HCT116 (cell line): ENCODE measurements around the gene ZNF280C. TPM values are rescaled to one million over a fixed set of nuclear protein-coding genes. Genes with fewer than 3 reads are reported as not detected.

Experiments
- ATAC-seq: fragments of 200-7000 bp; cut with Tn5 transposase; 2 replicates; pipeline ENCODE4 v1.9.1; 2020; ENCODE audit warnings: mild to moderate bottlenecking, moderate library complexity
- BruUV-seq: library from RNA; stranded (reverse); fragments of 400-500 nt; replicated peaks from 2 replicates; lab custom pipeline; 2021; lab: Mats Ljungman, UMichigan
- CTCF ChIA-PET: fragments of 300-600 bp; sonication (Branson Sonifier 250); formaldehyde crosslinking; loops from one replicate; lab custom pipeline; 2021; ENCODE audit warnings: antibody characterized with exemption; lab: Charles Lee
- POLR2A ChIA-PET: fragments of 300-600, 350-600 bp; sonication (Branson Sonifier 250); formaldehyde crosslinking; loops from one replicate; lab custom pipeline; 2021; ENCODE audit warnings: antibody characterized with exemption; lab: Charles Lee
- RAD21 ChIA-PET, 2 experiments: fragments of 300-600 bp; sonication (Branson Sonifier 250); formaldehyde crosslinking; loops; one replicate each; lab custom pipeline; 2023; ENCODE audit warnings: low total read pairs in 2 of 2; ENCODE audit not compliant: uncharacterized antibody in 2 of 2, unreplicated experiment in 2 of 2, low non-redundant PET in 1 of 2; lab: Charles Lee
- DNase-seq: peaks from one replicate; pipeline ENCODE4 v3.0.0-alpha.2; 2010; ENCODE audit warnings: low read depth, low spot score
- H2AFZ ChIP-seq: fragments of 200-600 bp; shearing (Covaris generic), sonication (generic); 2 replicates; pipeline ENCODE4 v1.6.1; 2017; ENCODE audit warnings: low read depth, mixed run types, mixed read lengths, antibody characterized with exemption, low read length; ENCODE audit not compliant: poor library complexity, severe bottlenecking
- H3K27ac ChIP-seq: 2 replicates; pipeline ENCODE4 v1.5.1; 2012; ENCODE audit warnings: low read depth, low read length
- H3K27me3 ChIP-seq: fragments of 200-600 bp; sonication (generic); 2 replicates; pipeline ENCODE4 v1.6.1; 2016; ENCODE audit warnings: mixed run types, low read length, mixed read lengths; ENCODE audit not compliant: insufficient read depth
- H3K36me3 ChIP-seq, 2 experiments: fragments of 200-500 bp in 1 of 2; fragments of 200-600 bp in 1 of 2; sonication (Bioruptor generic) in 1 of 2; sonication (generic) in 1 of 2; 2 replicates each; pipeline versions ENCODE4 v1.5.1 to v1.6.1; 2014 to 2016; ENCODE audit warnings: low read length in 2 of 2, inconsistent platforms in 1 of 2, mixed read lengths in 1 of 2, mixed run types in 1 of 2; ENCODE audit not compliant: insufficient read depth in 2 of 2, control insufficient read depth in 1 of 2
- H3K4me1 ChIP-seq, 2 experiments: fragments of 200-600 bp in 1 of 2; sonication (generic) in 1 of 2; 2 replicates each; pipeline versions ENCODE4 v1.5.1 to v1.6.1; 2012 to 2017; ENCODE audit warnings: low read length in 2 of 2, inconsistent platforms in 1 of 2, mild to moderate bottlenecking in 1 of 2, mixed read lengths in 1 of 2, mixed run types in 1 of 2, moderate library complexity in 1 of 2; ENCODE audit not compliant: insufficient read depth in 2 of 2, control insufficient read depth in 1 of 2
- H3K4me2 ChIP-seq: fragments of 200-600 bp; sonication (generic); 2 replicates; pipeline ENCODE4 v1.6.1; 2017; ENCODE audit warnings: mixed run types, low read length, mixed read lengths
- H3K4me3 ChIP-seq, 2 experiments: fragments of 200-600 bp in 1 of 2; sonication (generic) in 1 of 2; replicated peaks in 1 of 2; 2 replicates each; pipeline ENCODE4 v1.5.1; 2011 to 2016; ENCODE audit warnings: low read length in 2 of 2, control low read depth in 1 of 2, low read depth in 1 of 2, mild to moderate bottlenecking in 1 of 2, mixed read lengths in 1 of 2, mixed run types in 1 of 2
- H3K79me2 ChIP-seq: fragments of 200-600 bp; sonication (generic); 2 replicates; pipeline ENCODE4 v1.6.1; 2017; ENCODE audit warnings: mild to moderate bottlenecking, mixed run types, low read length, moderate library complexity, mixed read lengths; ENCODE audit not compliant: insufficient read depth
- H3K9ac ChIP-seq: fragments of 200-600 bp; sonication (generic); 2 replicates; pipeline ENCODE4 v1.6.1; 2016; ENCODE audit warnings: low read length, mixed read lengths
- H3K9me2 ChIP-seq: fragments of 200-600 bp; sonication (generic), shearing (Covaris generic); 2 replicates; pipeline ENCODE4 v1.6.1; 2017; ENCODE audit warnings: mixed run types, mild to moderate bottlenecking, moderate library complexity; ENCODE audit not compliant: insufficient read depth
- H3K9me3 ChIP-seq, 2 experiments: fragments of 200-500 bp in 1 of 2; fragments of 200-600 bp in 1 of 2; sonication (Bioruptor generic) in 1 of 2; sonication (generic) in 1 of 2; 2 replicates each; pipeline ENCODE4 v1.6.1; 2014 to 2017; ENCODE audit warnings: low read length in 2 of 2, mixed read lengths in 2 of 2, inconsistent platforms in 1 of 2, low read depth in 1 of 2, mild to moderate bottlenecking in 1 of 2, mixed run types in 1 of 2, moderate library complexity in 1 of 2; ENCODE audit not compliant: control insufficient read depth in 1 of 2, insufficient read depth in 1 of 2
- H4K20me1 ChIP-seq: fragments of 200-600 bp; sonication (generic), shearing (Covaris generic); 2 replicates; pipeline ENCODE4 v1.6.1; 2017; ENCODE audit warnings: mixed run types, mild to moderate bottlenecking, moderate library complexity; ENCODE audit not compliant: insufficient read depth
- CBX3 ChIP-seq: IDR thresholded peaks from 2 replicates; pipeline ENCODE4 v1.6.1; 2012; ENCODE audit warnings: low read depth
- EGR1 ChIP-seq: IDR thresholded peaks from 2 replicates; pipeline ENCODE4 v1.6.1; 2012; ENCODE audit warnings: low read depth
- EZH2 ChIP-seq: fragments of 200-600 bp; sonication (generic); IDR thresholded peaks from 2 replicates; pipeline ENCODE4 v1.6.1; 2017; ENCODE audit warnings: antibody characterized with exemption, mixed run types
- FOSL1 ChIP-seq: IDR thresholded peaks from 2 replicates; pipeline ENCODE4 v1.6.1; 2012; ENCODE audit warnings: low read depth
- JUND ChIP-seq: IDR thresholded peaks from 2 replicates; pipeline ENCODE4 v1.6.1; 2012
- POLR2A ChIP-seq: IDR thresholded peaks from 2 replicates; pipeline ENCODE4 v1.7.0; 2011; ENCODE audit warnings: borderline replicate concordance; ENCODE audit not compliant: insufficient read depth, insufficient read length; ENCODE audit errors: extremely low read depth
- POLR2AphosphoS5 ChIP-seq: IDR thresholded peaks from 2 replicates; pipeline ENCODE4 v1.6.1; 2011; ENCODE audit warnings: mild to moderate bottlenecking, low read depth, low read length, moderate library complexity
- YY1 ChIP-seq: IDR thresholded peaks from 2 replicates; pipeline ENCODE4 v1.6.1; 2011; ENCODE audit warnings: low read length, low read depth, moderate library complexity, mild to moderate bottlenecking; ENCODE audit not compliant: insufficient replicate concordance; ENCODE audit errors: extremely low read depth
- intact Hi-C: fragments of 100-400 bp; cut with micrococcal nuclease; formaldehyde crosslinking; loops from 2 replicates; pipeline ENCODE4 v1.10.0; 2022
- total RNA-seq: library from RNA; stranded (reverse); gene quantifications from one replicate; pipeline ENCODE4 v1.2.1, GENCODE V29; 2021; ENCODE audit not compliant: unreplicated experiment
- TF ChIP-seq, protein P1 (sequence below), 3 experiments: fragments of 200-600 bp in 1 of 3; sonication (generic) in 1 of 3; IDR thresholded peaks in 2 of 3; conservative IDR thresholded peaks in 1 of 3; 2 replicates each; pipeline ENCODE4 v1.5.1; 2012 to 2017; ENCODE audit warnings: low read depth in 2 of 3, low read length in 2 of 3, antibody characterized with exemption in 1 of 3, borderline replicate concordance in 1 of 3, control low read depth in 1 of 3, mild to moderate bottlenecking in 1 of 3, mixed read lengths in 1 of 3, mixed run types in 1 of 3, moderate library complexity in 1 of 3; ENCODE audit not compliant: insufficient read depth in 1 of 3
- TF ChIP-seq, protein P2 (sequence below): IDR thresholded peaks from 2 replicates; pipeline ENCODE4 v1.6.1; 2012
- TF ChIP-seq, protein P3 (sequence below): IDR thresholded peaks from 2 replicates; pipeline ENCODE4 v1.6.1; 2011; ENCODE audit warnings: mild to moderate bottlenecking, low read length, moderate library complexity; ENCODE audit not compliant: insufficient replicate concordance; ENCODE audit errors: extremely low read depth

Gene ZNF280C
- total RNA-seq, 1 experiment from 2014 or later: 12.3 TPM

DNA sequence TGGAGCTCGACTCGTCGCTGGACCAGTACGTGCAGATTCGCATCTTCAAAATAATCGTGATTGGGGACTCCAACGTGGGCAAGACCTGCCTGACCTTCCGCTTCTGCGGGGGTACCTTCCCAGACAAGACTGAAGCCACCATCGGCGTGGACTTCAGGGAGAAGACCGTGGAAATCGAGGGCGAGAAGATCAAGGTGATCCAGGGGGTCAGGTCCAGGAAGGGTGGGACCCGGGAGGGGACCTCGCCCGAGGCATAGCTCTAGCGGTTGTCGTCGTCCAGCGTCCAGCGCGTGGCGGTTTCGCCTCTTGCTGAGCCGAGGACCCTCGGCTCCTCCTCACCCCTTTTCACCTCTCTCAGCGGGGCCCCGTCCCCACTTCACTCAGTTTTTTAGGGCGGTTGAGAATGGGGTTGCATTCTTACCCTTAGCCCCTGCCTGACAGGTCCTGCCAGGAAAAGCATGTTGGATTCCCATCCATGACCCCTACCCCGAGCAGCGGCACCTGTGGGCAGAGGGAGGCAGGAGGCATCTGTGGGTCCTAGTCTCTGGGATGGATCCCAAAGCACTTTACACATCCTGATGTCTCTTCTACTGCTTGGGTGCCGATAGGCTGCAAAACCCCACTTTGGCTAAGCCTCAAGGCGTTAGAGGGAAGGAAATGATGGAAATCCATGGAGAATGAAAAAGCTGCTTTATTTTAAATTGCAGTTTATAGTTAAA is 96.4 kb downstream of the ZNF280C start:
- H3K36me3 ChIP-seq: no peaks in the 10 kb centered on the region
- H3K9ac ChIP-seq: no peak overlapping the region
- no peaks in the 10 kb centered on the region for H4K20me1 ChIP-seq
- ATAC-seq: no peak
- H3K4me2 ChIP-seq: no peak overlapping the region
- CTCF ChIA-PET: no interaction called here
- H3K9me3 ChIP-seq: no peaks in the 10 kb centered on the region
- no peaks in the 10 kb centered on the region for H3K9me2 ChIP-seq
- RAD21 ChIA-PET: no interaction called here
- H3K4me1 ChIP-seq: 0 out of 4 replicates have a peak, but pooled peaks cover 0 to 9% of the 10 kb centered on the region in 2 experiments
- H3K27me3 ChIP-seq: no peaks in the 10 kb centered on the region
- TF ChIP-seq CBX3: no peak
- no peak for TF ChIP-seq YY1
- TF ChIP-seq JUND: no peak
- no peak for TF ChIP-seq POLR2A
- TF ChIP-seq, protein P1, sequence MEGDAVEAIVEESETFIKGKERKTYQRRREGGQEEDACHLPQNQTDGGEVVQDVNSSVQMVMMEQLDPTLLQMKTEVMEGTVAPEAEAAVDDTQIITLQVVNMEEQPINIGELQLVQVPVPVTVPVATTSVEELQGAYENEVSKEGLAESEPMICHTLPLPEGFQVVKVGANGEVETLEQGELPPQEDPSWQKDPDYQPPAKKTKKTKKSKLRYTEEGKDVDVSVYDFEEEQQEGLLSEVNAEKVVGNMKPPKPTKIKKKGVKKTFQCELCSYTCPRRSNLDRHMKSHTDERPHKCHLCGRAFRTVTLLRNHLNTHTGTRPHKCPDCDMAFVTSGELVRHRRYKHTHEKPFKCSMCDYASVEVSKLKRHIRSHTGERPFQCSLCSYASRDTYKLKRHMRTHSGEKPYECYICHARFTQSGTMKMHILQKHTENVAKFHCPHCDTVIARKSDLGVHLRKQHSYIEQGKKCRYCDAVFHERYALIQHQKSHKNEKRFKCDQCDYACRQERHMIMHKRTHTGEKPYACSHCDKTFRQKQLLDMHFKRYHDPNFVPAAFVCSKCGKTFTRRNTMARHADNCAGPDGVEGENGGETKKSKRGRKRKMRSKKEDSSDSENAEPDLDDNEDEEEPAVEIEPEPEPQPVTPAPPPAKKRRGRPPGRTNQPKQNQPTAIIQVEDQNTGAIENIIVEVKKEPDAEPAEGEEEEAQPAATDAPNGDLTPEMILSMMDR (IDR thresholded peaks at IDR 0.05 in 2 of 3, conservative IDR thresholded peaks at IDR 0.05 in 1 of 3; ENCODE audit: borderline replicate concordance in 1 of 3, insufficient read depth in 1 of 3, low read depth in 2 of 3, low read length in 2 of 3): no peak
- H3K79me2 ChIP-seq: no peaks in the 10 kb centered on the region
- POLR2A ChIA-PET: interaction anchor here (0.6 kb wide), 1 partner anchor 51 kb away, joined by 4 read pairs; no protein-coding TSS in a partner anchor
- no TSS peak for BruUV-seq
- intact Hi-C loops: no loop called here
- DNase-seq: no peak
- H3K27ac ChIP-seq: no peak overlapping the region
- no peak overlapping the region for H2AFZ ChIP-seq
- H3K4me3 ChIP-seq: no peak overlapping the region

DNA sequence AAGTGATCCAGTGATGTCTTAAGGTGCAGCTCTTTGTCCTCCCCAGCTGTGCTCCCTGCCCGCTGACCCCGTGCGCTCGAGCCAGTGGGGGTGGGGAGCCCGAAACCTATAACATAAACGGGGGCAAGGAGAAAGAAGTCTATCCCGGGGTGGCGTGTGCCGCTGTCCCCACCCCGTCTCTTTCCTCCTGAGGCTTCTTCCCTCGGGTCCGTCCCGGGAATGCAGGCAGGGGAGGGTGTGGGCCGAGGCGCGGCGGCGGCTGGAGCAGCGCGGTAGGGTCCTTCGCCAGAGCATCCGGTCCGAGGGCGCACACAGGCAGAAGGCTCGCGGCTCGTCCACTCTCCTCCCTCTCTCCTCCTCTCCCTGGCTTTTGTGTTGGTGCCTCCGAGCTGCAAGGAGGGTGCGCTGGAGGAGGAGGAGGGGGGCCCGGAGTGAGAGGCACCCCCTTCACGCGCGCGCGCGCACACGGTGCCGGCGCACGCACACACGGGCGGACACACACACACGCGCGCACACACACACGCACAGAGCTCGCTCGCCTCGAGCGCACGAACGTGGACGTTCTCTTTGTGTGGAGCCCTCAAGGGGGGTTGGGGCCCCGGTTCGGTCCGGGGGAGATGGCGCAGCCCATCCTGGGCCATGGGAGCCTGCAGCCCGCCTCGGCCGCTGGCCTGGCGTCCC is 97.1 kb downstream of the ZNF280C start, which contains the start of gene RAB33A:
Gene RAB33A, plus strand, starts transcription at position 517 of the 681 bp plus-strand sequence. Its CDS starts 101 bp downstream, at position 618.
- ATAC-seq (no peak), DNase-seq (no peak)
- TF ChIP-seq EZH2: no peak
- TF ChIP-seq, protein P2, sequence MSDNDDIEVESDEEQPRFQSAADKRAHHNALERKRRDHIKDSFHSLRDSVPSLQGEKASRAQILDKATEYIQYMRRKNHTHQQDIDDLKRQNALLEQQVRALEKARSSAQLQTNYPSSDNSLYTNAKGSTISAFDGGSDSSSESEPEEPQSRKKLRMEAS: no peak
- TF ChIP-seq, protein P3, sequence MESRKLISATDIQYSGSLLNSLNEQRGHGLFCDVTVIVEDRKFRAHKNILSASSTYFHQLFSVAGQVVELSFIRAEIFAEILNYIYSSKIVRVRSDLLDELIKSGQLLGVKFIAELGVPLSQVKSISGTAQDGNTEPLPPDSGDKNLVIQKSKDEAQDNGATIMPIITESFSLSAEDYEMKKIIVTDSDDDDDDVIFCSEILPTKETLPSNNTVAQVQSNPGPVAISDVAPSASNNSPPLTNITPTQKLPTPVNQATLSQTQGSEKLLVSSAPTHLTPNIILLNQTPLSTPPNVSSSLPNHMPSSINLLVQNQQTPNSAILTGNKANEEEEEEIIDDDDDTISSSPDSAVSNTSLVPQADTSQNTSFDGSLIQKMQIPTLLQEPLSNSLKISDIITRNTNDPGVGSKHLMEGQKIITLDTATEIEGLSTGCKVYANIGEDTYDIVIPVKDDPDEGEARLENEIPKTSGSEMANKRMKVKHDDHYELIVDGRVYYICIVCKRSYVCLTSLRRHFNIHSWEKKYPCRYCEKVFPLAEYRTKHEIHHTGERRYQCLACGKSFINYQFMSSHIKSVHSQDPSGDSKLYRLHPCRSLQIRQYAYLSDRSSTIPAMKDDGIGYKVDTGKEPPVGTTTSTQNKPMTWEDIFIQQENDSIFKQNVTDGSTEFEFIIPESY: no peak
- TF ChIP-seq EGR1: no peak
- no peak for TF ChIP-seq FOSL1
- TF ChIP-seq CBX3: no peak
- TF ChIP-seq POLR2AphosphoS5: no peak
- Histone ChIP-seq H3K27ac (no peak within 1 kb of the TSS), H3K9ac (no peak within 1 kb of the TSS), H3K9me2 (no peaks in the 10 kb centered on the region), H4K20me1 (no peaks in the 10 kb centered on the region), H3K4me2 (no peak within 1 kb of the TSS), H3K9me3 (no peaks in the 10 kb centered on the region), H3K36me3 (no peaks in the 10 kb centered on the region), H2AFZ (no peak within 1 kb of the TSS), H3K79me2 (no peaks in the 10 kb centered on the region), H3K4me1 (peaks cover 0 to 15% of the 10 kb centered on the region in 2 experiments; a peak in 1 of 4 replicates), H3K4me3 (no peak within 1 kb of the TSS), H3K27me3 (no peaks in the 10 kb centered on the region)
- POLR2A ChIA-PET: no interaction called here
- no TSS peak for BruUV-seq
- RAD21 ChIA-PET: no interaction called here
- intact Hi-C loops: no loop called here
- CTCF ChIA-PET: no interaction called here
